Activated CD4-positive, alpha-beta T cell treated with anti-CD3 and anti-CD28 coated beads, Interleukin-2, amount 50 U/mL, for 24 hours (primary cell): ENCODE measurements around the gene DACT3.

Source experiments
- DNase-seq, 2 donors: peaks; one replicate each; pipeline ENCODE4 v3.0.0-alpha.2; 2020; ENCODE audit warnings: low read depth in 1 of 2, low spot score in 1 of 2

Gene DACT3

GRCh38 chr19:46661020-46661731 lies at the start of gene DACT3:
Gene DACT3, minus strand, starts transcription at chr19:46661182. Its CDS starts 118 bp downstream, at chr19:46661064.
- DNase-seq = peak; percentile 99 to 100

- DNase-seq = no peak
Observed at GRCh38 chr19:46710687-46711086, 49.7 kb upstream of the DACT3 start.

- peak; percentile 81 to 91 for DNase-seq
Observed at GRCh38 chr19:46704379-46705076, 43.5 kb upstream of the DACT3 start.

GRCh38 chr19:46700704-46701103 lies 39.7 kb upstream of the DACT3 start:
- no peak for DNase-seq

GRCh38 chr19:46698395-46699321 lies 37.7 kb upstream of the DACT3 start:
- DNase-seq = no peak

GRCh38 chr19:46697204-46697960 lies 36.4 kb upstream of the DACT3 start:
- no peak for DNase-seq

GRCh38 chr19:46696866-46697203 lies 35.9 kb upstream of the DACT3 start:
- no peak for DNase-seq

GRCh38 chr19:46696052-46696451 lies 35.1 kb upstream of the DACT3 start:
- DNase-seq = no peak

- no peak for DNase-seq
Observed at GRCh38 chr19:46693760-46694159, 32.8 kb upstream of the DACT3 start.

GRCh38 chr19:46692918-46693722 lies 32.1 kb upstream of the DACT3 start:
- no peak for DNase-seq

- DNase-seq = no peak
Observed at GRCh38 chr19:46691948-46692347, 31.0 kb upstream of the DACT3 start.

- no peak for DNase-seq
Observed at GRCh38 chr19:46691104-46691503, 30.1 kb upstream of the DACT3 start.

GRCh38 chr19:46689358-46689757 lies 28.4 kb upstream of the DACT3 start:
- no peak for DNase-seq

GRCh38 chr19:46687438-46688145 lies 26.6 kb upstream of the DACT3 start:
- DNase-seq = no peak

- DNase-seq = no peak
Observed at GRCh38 chr19:46685189-46685588, 24.2 kb upstream of the DACT3 start.

- DNase-seq = peak; percentile 32 to 33
Observed at GRCh38 chr19:46678110-46678732, 17.2 kb upstream of the DACT3 start.

GRCh38 chr19:46674416-46675178 lies 13.6 kb upstream of the DACT3 start:
- no peak for DNase-seq

- DNase-seq = no peak
Observed at GRCh38 chr19:46670813-46671212, 9.8 kb upstream of the DACT3 start.
